ENCODE results near the gene LRRC4B.

The LRRC4B gene

DNA sequence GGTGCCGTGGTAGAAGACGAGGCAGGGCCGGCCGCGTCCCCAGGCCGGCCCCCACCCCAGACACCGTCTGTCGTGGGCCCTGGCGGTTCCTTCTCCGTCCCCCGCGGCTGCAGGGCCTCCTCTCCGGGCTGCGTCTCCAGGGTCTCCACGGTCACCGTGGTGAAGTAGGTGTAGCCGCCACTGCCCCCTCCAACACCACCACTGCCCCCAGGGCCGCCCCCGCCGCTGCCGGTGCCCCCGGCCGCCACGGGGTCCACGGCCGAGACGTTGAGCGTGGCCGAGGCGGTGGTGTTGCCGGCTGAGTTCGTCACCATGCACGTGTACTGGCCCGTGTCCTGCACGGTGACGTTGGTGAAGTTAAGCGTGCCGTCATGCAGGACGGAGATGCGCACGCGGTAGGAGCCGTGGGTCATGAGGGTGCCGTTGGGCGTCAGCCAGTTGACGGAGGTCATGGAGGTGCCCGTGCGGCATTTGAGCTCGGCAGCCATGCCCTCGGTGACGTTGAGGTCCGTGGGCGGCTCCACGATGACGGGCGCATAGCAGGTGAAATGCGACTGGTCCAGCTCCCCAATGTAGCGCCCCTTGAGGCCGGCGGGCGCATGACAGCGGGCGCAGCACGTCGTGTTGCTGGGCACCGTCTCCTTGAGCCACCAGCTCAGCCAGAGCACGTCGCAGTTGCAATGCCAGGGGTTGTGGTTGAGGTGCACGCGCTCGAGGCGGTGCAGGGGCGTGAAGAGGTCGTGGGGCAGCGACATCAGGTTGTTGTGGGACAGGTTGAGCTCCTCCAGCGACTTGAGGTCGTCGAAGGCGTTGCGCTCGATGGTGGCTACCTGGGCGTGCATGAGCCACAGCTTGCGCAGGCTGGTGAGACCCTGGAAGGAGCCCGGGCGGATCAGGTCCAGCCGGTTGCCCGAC is 49.9 kb downstream of the LRRC4B start:
- DNase-seq: no peak

DNA sequence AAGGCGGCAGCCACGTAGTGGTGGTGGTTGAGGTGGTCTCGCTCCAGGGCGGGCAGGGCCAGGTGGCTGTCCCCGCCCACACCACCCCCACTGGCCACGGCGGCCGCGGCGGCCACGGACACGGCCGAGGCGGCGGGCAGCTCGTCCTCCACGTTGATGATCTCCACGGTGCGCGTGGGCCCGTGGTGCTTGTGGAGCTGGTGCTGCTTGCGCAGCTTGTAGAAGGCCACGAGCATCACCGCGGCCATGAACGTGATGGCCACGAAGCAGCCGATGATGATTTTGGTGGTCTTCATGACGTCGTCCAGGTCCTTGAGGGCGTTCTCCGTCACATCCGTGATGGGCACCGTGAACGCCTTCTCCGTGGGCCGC is 50.5 kb downstream of the LRRC4B start:
- DNase-seq: no peak

DNA sequence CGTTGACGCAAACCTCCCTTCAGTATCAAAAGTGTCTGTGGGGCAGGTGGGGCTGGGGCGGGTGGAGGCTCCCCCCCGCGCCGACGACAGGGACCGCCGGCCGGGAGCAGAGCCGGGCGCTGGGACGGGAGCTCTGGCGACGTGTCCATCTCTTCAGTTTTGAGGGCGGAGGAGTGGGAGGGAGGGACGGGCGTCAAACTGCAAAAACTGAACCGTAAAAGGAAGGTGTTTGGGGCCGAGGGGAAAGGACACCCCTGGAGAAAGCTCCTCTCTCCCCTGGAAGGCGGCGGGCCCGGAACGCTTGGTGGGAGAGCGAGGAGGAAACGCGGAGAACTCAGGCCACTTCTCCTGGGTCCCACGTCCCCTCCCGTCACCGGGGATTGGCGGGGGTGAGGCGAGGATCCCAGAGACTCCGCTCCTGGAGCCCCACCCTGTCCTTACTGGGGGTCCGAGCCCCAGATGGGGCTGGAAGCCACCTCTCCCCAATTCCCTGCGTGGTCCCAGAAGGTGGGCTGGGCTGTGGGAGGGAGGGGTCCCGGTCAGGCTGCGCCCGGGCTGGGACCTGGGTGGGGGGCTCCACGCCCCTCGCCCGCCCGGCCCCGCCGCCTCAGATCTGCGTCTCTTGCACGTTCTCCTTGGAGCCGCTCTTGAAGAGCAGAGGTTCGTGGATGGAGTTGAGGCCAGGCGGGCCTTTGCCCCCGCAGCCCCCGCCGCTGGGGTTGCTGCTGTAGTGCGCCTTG is 51.1 kb downstream of the LRRC4B start:
- DNase-seq: no peak

DNA sequence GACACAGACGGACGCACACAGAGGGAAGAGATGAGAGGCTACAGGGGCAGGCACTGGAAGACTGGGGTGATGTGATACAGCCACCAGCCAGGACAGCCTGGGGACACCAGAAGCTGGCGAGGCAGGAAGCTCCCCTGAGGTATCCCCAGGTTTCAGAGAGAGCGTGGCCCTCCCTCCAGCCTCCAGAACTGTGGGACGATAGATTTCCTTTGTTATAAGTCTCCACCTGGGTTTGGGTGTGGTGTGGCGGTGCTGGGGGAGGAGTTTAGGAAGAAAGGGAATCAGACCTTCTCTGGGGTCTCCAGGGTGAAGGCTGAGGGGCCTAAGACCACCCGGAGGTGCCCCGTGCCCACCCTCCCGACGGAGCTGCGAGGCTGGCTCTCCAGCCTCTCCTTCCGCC is 51.8 kb downstream of the LRRC4B start:
- DNase-seq: no peak

DNA sequence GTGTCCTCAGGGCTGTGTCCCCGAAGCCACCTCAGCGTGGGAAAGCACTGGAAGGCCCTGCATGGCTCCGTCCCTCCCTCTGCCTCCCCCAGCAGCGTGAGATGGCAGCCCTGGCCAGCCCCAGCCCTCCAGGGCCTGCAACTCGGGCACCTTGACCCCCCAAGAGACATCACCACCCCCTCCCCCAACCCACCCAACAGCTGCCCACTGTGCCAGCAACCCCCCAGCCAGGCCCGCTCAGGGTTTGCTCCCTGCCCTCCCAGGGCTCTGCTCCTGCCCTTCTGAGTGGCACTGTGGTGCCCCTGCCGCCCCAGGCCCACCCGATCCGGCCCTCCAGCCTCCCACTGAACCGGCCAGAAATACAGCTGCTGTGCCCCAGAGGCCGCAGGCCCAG is 53.1 kb downstream of the LRRC4B start:
- DNase-seq: no peak

DNA sequence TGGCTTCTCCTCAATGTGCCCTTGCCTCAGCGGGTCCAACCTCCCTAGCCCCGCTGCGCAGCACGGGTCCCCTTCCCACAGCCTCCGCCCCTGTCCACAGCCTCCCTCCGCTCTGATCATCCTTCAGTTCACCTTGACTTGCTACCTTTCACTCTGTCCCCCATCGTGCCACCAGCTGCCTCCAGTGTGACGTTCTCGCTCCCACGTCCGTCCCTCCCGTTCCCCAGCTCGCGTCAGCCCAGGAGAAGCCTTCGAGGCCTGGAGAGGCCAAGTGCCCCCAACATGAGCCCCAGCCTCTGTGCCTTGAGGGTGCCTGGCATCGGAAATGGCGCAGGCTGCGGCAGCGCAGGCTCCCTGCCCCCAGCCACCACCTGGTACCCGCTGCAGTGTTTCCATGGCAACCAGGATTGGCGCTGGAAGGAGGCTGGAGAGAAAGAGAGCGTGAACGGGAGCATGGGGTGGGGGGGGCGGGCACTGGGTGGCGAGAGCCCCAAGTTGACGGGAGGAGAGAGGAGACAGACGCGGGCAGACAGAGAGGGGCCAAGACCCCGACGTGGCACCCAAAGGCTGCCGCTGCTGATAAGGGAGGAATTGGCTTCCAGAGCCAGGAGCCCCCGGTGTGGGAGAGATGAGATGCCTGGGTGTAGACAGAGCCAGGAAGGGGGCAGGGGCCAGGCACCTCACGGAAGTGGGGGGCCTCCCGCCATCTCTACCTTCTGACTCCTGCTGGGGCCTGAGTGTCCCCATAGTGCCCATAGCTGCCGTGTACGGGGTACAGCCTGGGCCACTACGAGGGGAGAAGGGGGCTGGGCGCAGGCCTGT is 53.7 kb downstream of the LRRC4B start:
- DNase-seq: no peak

DNA sequence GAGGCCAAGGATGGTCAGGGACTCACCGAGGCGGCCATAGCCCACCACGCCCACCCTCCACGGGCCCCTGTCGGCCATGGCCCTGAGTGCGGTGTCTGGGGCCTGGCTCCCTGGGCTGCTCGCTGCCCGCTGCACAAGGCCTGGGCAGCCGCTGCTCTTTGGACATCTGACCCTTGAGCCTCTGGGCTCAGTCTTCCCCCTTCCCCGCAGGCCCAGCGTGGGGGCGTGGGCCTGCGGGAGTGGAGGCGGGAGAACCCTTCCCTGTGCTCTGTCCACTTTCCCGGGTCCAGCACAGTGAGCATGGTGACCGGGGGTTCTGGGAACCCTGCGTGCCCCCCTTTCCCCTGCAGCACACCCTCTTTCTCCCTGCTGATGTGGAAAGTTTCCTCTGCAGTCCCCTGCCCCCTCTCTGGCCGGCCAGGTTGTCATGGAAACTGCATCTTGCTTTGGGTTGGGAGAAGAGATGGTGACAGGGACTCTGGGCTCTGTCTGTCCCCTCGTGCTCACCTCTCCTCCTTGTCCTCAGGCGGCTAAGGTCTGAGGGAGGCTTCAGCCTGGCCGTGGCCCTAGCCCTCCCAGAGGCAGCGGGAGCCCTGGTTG is 54.4 kb downstream of the LRRC4B start, which contains the start of gene ASPDH:
Gene ASPDH, minus strand, starts transcription at position 168 of the 600 bp plus-strand sequence. Its CDS starts 90 bp downstream, at position 78.
- no peak for DNase-seq

DNA sequence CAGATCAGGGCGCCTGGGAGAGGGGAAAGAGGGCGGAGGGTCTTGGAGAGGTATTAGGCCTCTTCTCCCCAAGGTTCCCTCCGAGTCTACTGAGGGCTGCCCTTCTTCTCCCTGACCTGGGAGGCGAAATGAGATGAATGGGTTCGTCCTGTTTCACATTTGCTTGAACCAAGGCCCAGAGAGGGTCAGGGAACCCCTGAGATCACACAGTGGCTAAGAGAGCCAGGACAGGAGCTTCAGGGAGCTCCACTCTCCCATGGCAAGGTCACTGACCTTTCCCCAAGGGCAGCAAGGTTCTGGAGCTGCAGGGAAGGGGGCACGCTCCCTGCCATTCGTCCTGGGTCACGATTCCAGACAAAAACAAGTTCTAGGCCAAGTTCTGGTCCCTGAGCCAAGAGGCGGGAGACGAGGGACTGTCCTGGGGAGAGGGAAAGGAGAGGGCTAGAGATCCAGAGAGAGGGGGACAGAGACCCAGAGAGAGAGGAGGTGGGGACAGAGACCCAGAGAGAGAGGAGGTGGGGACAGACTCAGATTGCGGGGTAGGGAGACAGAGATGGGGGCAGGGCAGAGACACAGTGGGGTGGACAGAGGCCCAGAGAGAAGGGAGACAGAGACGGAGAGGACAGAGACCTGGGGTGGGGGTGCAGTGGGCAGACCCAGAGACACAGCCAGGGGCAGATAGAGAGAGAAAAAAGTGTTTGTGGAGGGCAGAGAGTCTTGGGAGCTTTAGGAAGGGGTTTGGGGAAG is 55.1 kb downstream of the LRRC4B start:
- no peak for DNase-seq

DNA sequence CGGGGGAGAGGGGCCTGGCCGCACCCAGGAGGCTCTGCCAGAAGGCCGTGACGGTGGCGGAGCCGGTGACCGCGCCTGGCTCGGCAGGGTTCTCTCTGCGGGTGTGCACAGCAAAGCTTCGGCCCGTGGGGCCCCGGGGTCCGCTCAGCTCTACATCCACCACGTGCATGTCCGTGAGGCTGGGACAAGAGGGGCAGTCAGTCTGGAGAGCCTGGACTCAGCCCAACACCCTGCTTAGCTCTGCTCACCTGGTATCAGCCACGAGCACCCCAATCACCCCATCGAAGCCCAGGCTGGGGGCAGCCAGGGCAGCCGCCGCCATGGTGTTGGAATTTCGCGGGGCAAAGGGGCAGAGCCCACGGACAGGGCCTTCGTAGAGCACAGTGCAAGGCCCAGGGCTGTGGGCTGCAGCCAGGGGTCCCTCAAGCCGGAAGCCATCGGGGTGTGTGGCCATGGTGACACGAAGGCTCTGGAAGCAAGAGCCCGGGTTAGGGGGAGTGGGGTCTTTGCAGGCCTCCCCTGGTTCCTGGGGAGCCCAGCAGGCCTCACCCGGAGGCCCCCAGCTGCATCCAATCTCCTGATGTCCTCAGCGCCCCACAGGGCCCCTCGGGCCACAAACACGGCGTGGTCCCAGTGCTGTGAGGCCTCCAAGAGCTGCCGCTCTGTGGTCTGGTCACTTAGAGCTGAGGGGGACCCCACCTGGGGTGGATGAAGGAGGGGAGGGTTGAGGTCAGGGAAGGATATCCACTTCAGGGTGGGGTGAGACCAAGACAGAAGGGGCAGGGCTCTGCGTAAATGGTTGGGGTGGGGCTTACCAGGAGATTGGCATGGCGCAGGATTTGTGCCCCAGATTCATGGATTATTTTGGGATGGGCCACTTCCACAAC is 55.9 kb downstream of the LRRC4B start:
- DNase-seq: no peak

DNA sequence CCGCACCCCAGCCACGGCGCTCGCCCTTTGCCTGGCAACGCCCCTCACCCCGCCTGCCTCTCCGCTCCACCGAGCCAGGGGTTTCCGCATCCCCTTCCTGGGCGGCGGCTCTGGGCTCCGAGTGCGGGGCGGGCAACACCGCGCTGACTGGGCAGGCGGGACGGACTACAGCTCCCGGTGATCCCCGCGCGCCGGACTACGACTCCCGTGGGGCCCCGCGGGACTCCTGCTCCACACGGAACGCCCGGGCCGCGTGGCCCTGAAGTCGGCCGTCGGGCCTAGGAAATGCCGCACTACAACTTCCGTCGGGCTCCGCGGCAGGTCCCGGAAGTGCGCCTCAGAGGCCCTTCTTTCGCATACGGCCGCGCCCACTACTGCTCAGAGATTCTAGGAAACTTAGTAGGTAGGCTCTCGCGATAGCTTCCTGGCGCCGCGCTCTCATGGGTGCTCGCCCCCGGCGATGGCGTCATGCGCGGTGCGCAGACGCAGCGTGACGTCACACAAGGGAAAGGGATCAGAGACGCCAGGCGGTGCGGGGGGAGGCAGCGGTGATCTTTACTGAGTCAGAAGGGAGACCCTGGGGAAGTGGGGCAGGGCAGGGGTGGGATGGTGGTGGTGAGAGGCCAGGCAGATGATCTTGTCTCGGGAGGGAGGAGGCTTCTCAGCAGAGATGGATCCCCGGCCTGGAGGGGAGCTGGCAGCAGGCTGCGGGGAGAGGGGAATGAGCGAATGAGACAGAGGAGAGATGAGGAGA is 57.0 kb downstream of the LRRC4B start, which contains the start of gene JOSD2:
Gene JOSD2, minus strand, starts transcription at position 123 of the 754 bp plus-strand sequence. CDS start 760 bp downstream, outside the sequence.
- DNase-seq: peak; percentile 96 to 97

DNA sequence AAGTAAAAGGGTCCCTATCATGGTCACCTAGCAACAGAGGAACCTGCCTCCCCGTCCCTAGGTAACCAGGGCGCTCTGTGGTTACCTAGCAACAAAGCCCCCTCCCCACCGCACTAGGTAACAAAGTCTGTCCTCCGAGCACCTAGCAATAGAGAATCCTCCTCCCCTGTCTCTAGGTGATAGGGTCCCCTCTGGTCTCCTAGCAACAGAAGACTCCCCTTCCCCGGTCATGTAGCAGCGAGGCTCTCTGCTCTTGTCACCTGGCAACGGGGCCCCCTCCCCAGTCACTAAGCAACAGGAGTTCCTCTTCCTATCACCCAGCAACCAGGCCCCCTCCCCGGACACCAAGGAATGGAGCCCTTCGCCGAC is 57.6 kb downstream of the LRRC4B start:
- DNase-seq: no peak

DNA sequence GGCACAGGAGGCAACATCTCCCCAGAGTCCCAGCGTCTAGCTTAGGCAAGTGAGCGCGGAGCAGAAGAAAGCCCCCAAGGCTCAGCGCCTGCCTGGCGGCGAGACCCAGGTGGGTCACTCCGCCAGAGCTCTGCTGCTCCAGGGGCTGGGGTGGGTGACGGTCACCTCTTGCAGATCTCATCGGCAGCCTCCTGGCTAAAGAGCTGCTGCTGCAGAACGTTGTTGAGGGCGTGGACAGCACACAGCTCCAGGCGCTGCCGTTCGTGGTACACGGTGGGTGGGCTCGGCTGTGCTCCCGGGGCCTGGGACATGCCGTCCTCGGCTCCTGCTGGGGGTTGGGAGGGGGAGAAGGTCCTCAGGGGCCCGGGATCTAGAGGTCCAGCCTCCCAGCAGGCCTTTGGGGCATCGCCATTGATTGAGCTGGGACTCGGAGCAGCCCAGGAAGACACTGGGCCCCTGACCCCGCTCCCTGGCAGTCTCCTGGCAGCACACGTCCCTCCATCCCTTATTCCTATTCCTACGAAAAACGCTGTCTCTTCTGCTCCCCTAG is 58.0 kb downstream of the LRRC4B start:
- no peak for DNase-seq

DNA sequence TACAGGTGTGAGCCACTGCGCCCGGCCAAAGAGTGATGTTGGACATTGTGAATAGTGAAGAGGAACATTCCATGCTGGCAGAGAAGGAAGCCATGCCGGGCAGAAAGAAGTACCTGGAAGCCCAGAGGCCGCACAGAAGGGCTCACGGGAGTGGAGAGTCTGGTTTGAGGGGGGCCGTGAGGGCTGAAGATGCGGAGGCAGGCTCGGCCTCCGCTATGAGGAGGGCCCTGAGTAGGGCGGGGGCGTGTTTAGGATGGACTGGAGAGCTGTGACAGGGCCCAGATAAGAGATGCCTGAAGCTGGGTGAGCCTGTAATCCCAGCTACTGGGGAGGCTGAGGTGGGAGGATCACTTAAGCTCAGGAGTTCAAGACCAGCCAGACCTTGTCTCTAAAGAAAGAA is 58.9 kb downstream of the LRRC4B start:
- no peak for DNase-seq

DNA sequence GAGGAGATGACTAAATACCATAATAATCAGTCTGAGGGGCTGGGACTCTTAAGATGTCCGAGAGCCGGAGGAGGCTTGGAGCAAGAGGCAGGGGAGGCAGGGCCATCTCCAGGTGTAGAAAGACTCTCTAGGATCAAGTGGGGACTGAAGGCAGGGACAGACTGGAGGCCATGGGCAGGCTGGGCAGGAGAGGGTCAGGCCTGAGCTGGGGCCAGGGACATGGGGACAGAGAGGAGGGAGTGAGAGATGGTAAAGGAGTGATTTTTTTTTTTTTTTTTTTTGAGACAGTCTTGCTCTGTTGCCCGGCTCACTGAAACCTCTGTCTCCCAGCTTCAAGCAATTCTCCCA is 59.4 kb downstream of the LRRC4B start:
- DNase-seq: no peak

DNA sequence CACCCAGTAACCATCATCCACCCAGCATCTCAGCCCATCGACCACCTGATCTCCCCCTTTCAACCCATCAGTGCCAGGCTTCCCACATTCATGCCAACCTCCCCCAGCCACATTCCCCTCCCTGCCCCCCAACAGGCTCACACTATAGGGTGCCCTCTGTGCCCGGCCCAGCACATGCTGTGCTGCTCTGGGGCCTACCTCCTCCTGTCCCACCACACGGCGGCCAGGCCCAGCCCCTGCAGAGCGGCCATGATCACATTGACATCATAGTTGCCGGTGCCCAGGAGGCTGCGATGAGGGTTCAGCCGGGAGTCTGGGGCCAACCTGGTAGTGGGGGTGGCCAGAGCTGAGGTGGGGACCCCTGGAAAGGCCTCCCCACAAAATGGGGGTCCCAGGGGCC is 60.9 kb downstream of the LRRC4B start:
- no peak for DNase-seq

DNA sequence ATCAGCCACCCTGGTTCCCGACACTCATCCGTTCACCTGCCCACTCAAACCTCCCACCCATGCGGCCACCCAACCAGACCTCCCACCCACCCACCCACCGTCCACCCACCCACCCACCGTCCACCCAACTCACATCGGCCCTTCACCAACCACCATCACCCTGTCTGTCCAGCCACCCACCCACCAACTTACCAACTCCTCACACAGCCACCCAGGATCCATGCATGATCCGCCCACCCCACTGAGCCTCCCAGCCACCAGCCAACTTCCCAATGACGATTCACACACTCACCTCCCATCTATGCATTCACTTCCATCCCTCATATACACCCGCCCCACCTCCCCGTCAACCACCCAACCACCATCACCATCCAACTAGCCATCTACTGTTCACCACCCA is 61.5 kb downstream of the LRRC4B start:
- DNase-seq: no peak

DNA sequence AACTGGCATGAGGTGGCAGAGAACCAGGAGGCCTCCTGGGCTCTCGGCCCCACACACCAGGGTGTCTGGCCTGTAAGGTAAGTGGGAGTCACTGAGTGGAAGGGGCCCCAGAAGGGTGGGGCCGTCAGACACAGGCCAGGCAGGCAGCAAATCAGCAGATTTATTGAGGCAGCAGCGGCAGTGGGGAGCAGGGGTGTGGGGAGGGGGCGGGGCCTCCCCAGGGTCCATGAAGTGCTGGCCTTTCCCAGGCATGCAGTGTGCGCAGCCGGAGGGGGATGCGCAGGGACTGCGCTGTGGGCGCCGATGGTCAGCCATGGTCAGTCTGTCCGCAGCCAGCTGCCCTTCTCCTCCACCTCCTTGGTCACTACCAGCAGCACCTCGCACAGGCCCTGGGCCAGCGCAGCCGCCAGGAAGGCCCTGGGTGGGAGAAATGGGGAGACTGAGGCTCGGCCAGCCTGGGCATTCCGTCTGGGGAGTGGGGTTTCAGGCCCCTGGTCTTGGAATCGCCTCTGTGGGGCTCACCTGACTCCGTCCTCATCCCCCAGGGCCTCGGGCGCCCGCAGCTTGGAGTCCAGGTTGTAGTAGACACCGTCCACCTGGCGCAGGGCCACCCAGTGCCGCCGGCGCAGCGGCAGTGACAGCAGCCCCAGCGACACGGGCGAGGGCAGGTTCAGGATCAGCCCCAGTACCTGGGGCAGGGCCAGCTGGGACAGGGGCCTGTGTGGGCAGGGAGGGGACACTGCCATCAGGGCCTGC is 62.2 kb downstream of the LRRC4B start:
- no peak for DNase-seq

DNA sequence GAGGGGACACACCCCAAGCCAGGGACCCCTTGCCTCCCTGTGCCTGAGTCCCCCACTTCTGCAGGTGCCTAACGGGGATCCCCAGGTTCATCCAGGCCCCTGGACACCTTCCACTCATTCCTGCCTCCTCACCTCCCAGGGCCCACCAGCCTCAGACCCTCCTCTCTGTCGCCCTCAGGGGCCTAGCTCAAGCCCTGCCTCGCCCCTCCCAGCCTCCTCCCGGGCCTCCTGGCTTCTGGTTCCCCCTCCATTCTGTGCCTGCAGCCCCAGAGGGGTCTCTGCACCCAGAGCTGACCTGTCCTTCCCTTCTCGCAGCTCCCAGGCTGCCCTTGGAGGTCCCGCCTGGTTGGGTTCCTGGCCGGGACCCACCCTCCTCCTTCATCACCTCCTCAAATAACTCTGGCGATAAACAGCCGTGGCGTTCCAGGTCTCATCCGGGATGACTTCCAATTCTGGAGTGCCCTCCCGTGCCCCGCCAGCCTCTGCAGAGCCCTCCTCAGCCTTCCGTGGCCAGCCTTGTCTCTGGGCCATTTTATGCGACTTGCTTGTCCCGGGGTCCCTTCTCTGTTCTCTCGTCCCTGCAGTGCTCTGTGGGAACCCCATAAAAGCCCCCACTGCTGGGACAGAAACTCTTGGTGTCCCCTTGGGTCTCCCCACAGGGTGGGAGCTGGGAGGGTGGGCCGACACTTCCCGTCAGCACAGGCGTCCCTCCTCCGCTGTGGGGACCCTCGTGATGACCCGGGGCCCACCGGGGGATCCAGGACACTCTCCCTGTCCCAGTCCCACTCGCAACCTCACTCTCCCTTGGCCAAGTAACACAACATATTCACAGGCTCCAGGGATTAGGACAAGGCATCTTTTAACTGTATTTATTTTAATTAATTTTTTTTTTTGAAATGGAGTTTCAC is 66.4 kb downstream of the LRRC4B start:
- DNase-seq: no peak
